Hematopoietic multipotent progenitor cell treated with erythropoietin and hydrocortisone succinate and interleukin-3 and kit ligand, for 15 days (in vitro differentiated cells): ENCODE data around the gene EPGN.
A peak's percentile ranks its signal among the peaks of the same experiment; 100 is the strongest.

Experiments used
- DNase-seq: peaks from one replicate; pipeline ENCODE4 v3.0.0-alpha.2; 2015; ENCODE audit warnings: low spot score

The EPGN gene

DNA sequence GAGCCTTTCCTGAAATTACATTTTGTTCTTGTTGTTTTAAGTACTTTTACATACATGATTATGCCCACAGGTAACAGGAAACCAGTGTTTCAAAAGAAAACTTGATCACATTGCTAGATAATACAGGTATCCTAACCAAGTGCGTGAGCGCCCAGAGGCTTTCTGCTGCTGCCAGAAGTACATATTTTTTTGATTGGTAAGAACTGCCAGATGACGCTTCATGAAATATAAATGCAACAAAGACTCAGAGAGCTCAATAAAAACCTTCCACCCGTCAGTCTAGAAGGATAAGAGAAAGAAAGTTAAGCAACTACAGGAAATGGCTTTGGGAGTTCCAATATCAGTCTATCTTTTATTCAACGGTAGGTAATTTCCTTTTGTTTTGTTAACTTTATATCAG lies at the start of gene EPGN:
Gene EPGN, plus strand, starts transcription at position 256 of the 400 bp plus-strand sequence. Its CDS starts 64 bp downstream, at position 320.
- no peak for DNase-seq

GRCh38 chr4:74258963-74259362 lies 49.3 kb upstream of the EPGN start:
- DNase-seq, result no peak

DNA sequence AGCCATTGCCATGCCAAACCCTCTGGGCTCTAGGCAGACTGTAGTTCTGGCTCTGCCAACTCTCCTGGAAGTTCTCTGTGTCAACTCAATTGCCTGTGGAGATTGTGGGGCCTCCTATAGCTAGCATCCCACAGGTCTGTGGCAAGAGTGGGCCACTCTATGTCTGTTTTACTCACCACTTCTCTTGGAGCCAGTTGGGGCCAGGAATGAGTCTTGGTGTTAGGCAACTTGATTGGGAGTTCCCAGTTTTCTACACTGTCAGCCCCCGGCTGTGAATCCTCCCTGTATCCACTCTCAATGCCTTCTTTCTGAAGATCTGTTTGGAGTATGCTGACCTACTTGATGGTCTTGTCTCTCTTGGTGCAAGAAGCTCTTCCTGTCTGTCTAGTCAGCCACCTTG lies 48.2 kb upstream of the EPGN start:
- DNase-seq, result no peak

DNA sequence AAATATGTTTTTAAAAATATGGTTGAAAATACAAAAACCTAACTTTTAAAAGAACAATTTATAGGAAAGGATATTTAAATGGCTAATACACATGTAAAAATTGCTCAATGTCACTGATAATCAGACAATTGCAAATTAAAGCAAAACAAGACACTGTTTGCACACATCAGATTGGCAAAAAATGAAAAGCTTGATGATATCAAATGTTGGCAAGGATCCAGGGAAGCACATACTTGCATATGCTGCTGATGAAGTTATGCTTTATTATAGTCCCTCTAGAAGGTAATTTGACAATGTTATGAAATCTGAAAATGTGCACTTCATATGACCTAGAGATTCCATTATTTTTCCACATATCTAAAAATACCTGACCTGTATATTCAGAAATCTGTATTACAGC lies 45.7 kb upstream of the EPGN start:
- no peak for DNase-seq

GRCh38 chr4:74263551-74263950 lies 44.7 kb upstream of the EPGN start:
- no peak for DNase-seq

DNA sequence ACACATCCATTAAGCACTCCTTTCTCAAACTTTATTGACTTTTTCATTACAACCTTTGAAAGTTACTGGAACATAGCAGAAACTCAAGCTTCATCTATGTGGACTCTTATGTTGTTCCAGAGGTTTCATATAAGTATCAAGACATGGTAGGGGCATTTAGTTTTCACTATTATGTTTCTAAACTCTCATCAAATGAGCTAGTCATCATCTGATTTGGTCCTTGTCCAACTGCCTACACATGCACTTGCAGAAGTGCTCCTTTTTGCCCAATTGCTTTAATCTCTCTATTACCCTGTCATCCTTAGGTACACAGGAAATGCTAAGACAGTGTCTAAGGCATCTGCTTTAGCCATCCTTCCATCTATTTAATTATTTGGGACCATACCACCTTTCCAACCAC lies 42.2 kb upstream of the EPGN start:
- DNase-seq, result no peak

DNA sequence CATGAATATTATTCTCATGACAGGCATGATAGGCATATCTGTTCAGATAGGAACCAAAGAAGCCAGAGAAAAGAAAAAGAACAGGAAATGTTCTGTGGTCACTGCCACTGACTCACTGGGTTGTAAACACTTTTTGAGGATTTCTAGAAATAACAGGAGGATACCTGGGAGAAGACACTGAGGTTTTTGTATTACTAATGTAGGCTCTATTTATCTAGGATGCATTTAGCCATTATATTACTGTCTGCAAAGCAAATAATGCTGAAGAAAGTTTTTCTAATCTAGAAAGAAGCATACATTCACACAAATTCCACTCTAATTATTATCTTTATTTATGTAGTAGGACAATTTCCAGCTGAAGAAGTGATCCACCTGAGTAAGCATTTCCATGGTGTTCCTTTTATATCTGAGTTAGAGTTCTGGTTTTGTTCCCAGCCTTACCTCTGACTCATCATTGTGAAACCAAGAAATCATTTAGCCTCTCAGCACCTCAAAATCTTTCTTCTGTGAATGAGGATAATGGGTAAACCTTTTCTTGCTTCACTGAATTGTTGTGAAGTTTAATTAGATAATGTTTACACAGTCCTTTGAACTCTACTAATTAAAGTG lies 40.2 kb upstream of the EPGN start:
- DNase-seq, result no peak

DNA sequence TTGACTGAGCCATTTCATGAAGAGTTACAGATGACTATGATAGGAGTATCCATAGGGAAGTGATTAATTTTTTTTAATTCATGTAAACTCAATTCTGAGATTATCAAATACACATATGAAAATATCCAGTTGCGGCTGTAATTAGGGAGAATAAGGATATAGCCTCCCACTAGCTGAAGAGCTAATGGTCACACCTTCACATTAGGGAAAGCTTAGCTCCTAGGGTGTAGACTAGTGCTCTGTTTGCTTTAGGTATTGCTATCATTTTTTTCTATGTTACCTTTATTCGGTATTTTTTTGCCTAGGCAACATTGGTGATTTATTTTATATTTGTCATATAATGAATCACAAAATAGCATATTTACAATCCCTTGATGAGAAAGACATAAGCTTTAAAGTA lies 39.6 kb upstream of the EPGN start:
- DNase-seq, result no peak

- no peak for DNase-seq
These were observed 29.8 kb upstream of the EPGN start for GRCh38 chr4:74278490-74278889.

DNA sequence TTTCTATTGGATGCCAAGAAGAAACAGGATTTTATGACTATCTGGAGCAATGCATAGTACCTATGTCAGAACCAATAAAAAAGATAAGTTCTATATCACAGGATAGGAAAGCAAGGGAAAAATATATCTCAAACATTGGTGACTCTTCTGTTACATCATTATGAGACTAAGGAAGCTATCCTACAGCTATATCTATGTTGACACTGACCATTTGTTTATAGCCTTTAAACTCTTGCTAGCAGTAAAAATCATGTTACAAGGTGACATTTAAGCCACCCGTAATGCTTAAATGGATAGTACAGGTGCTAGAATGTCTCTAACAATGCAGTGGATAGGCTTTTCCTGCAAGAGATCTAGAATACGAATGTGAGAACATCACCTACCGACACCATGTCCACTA lies 28.6 kb upstream of the EPGN start:
- DNase-seq, result no peak

DNA sequence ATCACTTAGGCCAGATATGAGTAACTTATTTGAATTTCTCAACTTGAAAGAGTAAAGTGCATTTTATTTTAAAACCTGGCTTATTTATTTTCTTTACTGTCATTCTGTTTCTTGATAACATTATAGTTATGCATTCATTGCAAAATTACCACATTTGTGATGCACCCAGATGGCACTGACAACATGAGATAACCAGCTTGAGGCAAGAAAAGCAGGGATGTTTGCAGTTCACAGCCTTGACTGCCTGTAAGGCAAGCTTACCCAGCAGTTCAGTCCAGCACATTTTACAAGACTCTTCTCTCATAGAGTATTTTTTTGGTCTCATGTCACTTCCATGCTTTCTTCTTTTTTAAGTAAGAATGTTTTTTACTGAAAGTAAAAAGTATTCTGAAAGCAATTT lies 25.3 kb upstream of the EPGN start:
- DNase-seq, result peak; percentile 7

- peak; percentile 31 for DNase-seq
These were observed 24.7 kb upstream of the EPGN start for GRCh38 chr4:74283614-74284013.

DNA sequence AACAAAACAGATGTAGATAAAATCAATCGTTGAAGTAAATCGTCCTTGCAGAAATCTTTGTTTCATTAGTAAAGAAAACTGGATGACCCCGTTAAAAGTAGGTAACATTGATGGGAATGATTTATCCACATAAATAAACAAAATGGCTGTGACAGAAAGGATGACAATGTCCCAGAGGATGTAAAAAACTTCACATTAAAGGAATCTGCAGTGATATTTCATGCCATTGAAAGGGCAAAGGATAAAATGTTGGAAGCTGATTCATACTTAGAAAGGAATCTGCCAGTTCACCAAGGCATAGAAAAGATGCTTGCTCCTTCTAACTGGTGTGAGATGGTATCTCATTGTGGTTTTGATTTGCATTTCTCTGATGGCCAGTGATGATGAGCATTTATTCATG lies 24.2 kb upstream of the EPGN start:
- no peak for DNase-seq

- no peak for DNase-seq
These were observed 21.1 kb upstream of the EPGN start for GRCh38 chr4:74287164-74287563.

DNA sequence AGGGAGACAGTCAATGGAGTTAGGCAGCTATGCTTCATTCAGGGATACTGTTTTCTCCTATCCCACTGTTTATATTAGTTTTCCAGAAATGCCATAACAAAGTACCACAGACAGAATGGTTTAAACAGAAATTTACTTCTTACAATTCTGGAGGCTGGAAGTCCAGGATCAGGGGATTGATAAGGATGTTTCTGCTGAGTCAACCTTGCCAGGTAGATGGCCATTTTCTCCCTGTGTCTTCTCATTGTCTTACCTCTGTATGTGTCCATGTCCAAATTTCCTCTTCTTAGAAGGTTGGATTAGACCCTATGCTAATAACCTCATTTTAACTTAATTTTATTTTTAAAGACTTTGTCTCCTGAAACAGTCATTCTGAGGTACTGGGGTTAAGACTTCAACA lies 20.5 kb upstream of the EPGN start:
- DNase-seq, result no peak

DNA sequence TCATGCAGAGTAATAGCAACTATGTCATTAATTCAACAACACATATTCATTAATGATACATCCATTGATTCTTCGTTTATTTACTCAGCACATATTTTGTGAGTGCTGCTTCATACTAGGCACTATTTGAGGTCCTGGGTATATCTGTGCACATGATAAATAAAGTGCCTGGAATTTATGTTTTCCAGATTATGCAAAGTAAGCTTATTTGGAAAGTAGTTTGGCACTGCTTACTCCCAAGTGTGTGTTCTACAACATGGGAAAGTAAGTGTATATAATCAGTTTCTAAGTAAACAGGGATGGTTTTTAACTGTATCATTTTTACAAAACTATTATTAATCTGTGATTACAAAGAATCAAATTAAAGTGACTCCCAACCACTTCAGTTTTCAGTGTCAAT lies 16.8 kb upstream of the EPGN start:
- DNase-seq, result no peak

DNA sequence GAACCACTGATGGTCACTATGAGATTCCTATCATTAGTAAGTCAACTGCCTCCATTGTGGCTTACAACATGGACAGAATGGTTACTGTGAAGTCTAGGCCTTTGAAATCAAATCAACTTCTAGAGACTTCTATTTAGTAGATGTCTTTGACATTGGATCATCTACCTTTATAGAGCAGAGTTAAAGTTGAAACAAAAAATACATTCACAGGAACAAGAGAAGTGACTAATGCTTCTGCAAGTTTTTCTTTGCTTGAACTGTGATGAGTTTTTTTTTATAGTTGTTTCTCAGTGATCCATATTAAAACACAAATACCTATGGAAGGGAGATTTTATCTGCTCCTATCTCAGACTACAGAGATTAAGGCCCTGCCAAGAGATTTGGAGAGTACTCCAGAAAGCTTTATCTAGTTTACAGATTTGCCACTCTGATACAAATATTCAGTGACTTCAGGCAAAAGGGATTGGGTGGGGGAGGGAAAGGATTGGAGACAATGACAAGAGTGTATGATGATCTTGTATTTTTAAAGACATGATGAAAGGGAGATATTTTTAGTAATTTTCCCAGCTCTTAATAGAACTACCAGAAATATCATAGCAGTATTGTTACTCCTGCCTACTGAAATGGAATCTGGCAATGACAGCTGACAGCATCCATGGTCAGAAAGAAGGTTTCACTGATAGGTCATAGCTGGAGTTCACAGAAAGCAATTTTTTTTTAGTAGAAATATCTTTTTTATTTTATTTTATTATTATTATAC lies 16.0 kb upstream of the EPGN start:
- no peak for DNase-seq

DNA sequence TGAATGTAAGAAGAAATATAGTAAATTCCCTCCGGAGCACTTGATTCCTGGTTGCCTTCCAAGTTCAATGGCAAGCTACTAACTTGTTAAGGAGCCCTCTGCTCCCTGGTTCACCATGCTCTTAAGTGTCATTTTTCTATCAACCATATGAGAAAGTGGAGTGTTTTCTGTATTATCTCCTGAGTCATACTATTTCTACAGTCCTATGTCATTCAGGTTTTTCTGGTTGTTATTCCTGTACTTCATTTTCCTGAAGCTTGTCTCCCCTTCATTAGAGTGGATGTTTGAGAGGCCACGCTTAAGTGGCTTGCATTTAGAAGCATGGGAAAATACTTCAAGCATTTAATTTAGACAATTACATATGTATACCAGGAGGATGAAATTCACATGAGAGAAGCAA lies 14.7 kb upstream of the EPGN start:
- DNase-seq, result no peak

- no peak for DNase-seq
These were observed 13.6 kb upstream of the EPGN start for GRCh38 chr4:74294681-74295080.

DNA sequence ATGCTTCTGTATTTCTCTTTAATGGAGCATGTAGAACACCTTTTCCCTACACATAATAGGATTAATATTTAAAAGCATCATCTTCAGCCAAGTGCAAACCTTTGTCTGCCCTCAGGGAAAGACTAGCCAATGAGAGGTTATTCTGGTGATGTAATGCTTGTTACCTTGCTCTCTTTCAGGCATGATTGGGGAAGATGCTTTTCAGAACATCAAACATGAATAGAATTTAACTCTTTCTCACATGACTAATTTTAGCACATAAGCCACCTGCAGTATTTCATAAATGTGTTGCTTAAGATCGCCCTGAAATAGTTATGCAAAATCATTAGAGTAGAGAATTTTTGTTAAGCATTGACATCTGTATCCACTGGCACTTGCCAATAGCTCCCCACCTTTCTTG lies 10.7 kb upstream of the EPGN start:
- no peak for DNase-seq

DNA sequence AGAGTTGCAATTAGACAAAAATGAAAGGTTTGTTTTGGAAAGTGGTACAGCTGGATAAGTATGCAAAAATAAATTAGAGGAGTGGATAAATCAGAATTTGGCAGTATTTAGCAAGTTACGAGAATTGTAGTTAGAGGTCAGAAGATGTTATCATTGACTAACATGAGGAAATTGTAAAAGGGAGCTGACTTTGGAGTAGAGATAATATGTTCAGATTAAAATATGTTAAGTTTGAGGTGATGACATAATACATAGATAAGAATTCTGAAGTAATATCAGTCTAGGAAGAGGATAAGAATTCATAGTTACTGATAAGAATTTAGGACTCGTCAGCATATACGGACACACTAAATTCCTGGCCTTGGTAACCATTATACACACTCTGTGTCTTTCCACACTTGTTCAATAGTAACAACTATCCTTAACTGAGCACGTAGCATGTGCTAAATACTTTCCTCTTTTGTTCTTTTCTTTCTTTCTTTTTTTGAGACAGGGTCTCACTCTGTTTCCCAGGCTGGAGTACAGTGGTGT lies 4.1 kb upstream of the EPGN start:
- DNase-seq, result no peak

DNA sequence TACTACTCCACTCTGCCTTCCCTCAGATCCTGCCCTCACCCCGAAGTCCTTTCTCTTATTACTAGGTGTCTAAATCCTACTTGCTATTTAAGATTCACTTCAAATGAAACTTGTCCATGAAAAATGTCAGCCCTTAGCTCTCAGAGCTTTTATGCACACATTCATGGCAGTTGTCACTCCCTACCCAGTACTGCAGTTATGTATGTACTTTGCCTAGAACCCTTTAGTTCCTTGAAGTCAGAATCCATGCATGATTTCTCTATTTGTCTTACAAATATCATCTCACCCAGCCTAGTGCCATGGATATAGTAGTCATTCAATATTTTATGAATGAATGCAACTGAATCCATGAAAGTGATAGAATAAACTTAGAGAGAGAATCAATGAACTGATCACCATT lies 3.3 kb upstream of the EPGN start:
- DNase-seq, result no peak

- no peak for DNase-seq
These were observed 1.1 kb upstream of the EPGN start for GRCh38 chr4:74307170-74307569.

GRCh38 chr4:74309223-74309622 lies 953 bp downstream of the EPGN start:
- DNase-seq, result no peak
